T-helper 2 cell treated with Interferon-gamma antibody and Interleukin-4, amounts not matched to agents 5 μg/mL and 100 μg/mL, for 36 hours (primary cell): Measurements from ENCODE around the gene TMEM132D.
"Not testable (repeated sequence)": the region's sequence is repeated elsewhere in the genome, so short reads cannot be mapped to it uniquely, and the experiment has no call there.

Experiments
- DNase-seq: peaks from one replicate; pipeline ENCODE4 v3.0.0; 2021; ENCODE audit warnings: low spot score
- H3K27ac Mint-ChIP-seq: one replicate; pipeline ENCODE4 v1.8.0; 2021; ENCODE audit warnings: mild to moderate bottlenecking, mixed read lengths
- H3K27me3 Mint-ChIP-seq: one replicate; pipeline ENCODE4 v1.8.0; 2021; ENCODE audit warnings: low read depth, mixed read lengths
- H3K36me3 Mint-ChIP-seq: one replicate; pipeline ENCODE4 v1.8.0; 2021; ENCODE audit warnings: low read depth, mixed read lengths
- H3K4me1 Mint-ChIP-seq: one replicate; pipeline ENCODE4 v1.8.0; 2021; ENCODE audit warnings: low read depth, mixed read lengths
- H3K4me3 Mint-ChIP-seq: one replicate; pipeline ENCODE4 v1.8.0; 2022; ENCODE audit warnings: mild to moderate bottlenecking, moderate library complexity, mixed read lengths
- H3K9me3 Mint-ChIP-seq: one replicate; pipeline ENCODE4 v1.8.0; 2021; ENCODE audit warnings: mixed read lengths

The TMEM132D gene

DNA sequence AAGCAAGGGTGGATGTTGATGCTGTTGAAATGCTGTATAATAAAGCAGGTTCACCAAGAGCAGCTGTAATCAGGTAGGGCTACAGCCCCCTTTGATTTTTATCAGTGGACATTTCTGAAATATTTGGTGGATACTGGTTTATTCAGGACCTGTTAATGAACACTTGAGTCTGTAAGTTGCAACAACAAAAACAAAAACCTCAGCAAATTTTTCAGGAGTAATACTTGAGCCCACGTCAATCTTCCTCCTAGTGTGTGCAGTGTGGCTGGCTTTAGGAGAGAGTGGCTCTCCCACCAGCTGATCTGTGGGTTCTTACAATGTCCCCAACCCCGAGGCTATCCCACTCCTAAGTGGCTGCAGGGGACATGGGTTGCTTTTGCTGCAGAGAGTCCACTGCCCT lies 702.8 kb downstream of the TMEM132D start:
- Mint-ChIP-seq H3K4me3 (no peak overlapping the region), H3K27ac (no peak overlapping the region), H3K36me3 (no peaks in the 10 kb centered on the region), H3K4me1 (no peaks in the 10 kb centered on the region), H3K27me3 (no peaks in the 10 kb centered on the region), H3K9me3 (peaks cover 16% of the 10 kb centered on the region)
- DNase-seq: no peak

DNA sequence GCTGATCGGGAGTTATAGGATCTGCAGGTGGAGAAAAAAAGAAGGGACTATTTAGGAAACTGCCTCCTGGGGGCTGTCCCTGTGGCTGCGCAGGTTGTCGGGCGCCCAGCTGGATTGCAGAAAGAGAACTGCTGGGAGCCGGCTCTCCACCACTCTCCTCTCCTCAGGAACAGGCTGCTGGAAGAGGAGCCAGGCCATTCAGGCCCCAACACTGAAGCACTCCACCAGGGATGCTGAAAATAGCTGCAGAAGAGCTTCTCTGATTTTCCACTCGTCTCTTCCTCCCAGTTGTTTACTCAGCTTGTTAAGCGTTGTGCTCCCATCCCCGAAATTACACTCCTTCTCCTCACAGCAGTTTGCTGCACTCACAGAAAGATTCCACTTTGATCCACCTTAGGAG lies 703.2 kb downstream of the TMEM132D start:
- H3K27me3 Mint-ChIP-seq: no peaks in the 10 kb centered on the region
- DNase-seq: no peak
- no peak overlapping the region for H3K4me3 Mint-ChIP-seq
- no peak overlapping the region for H3K27ac Mint-ChIP-seq
- no peaks in the 10 kb centered on the region for H3K36me3 Mint-ChIP-seq
- H3K4me1 Mint-ChIP-seq: no peaks in the 10 kb centered on the region
- H3K9me3 Mint-ChIP-seq: peaks cover 16% of the 10 kb centered on the region

DNA sequence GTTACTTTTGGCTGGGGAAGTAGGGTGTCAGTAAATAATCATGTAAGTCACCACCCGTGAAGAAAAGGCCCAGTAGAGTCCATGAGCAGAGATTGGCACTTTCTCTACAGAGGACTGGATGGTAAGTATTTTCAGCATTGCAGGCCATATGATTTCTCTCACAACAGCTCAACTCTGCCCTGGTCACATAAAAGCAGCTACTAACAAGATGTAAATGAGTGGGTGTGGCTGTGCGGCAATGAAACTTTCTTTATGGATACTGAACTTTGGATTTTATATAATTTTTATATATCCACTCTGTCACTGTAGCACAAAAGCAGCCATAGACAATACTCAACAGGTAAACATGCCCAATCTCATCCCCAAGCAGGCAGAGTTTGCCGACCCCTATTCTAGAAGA lies 706.9 kb downstream of the TMEM132D start:
- peaks cover 33% of the 10 kb centered on the region for H3K9me3 Mint-ChIP-seq
- H3K4me3 Mint-ChIP-seq: no peak overlapping the region
- H3K4me1 Mint-ChIP-seq: no peaks in the 10 kb centered on the region
- H3K36me3 Mint-ChIP-seq: no peaks in the 10 kb centered on the region
- no peaks in the 10 kb centered on the region for H3K27me3 Mint-ChIP-seq
- H3K27ac Mint-ChIP-seq: no peak overlapping the region
- no peak for DNase-seq

- H3K9me3 Mint-ChIP-seq: peaks cover 33% of the 10 kb centered on the region
- DNase-seq: no peak
- H3K27me3 Mint-ChIP-seq: no peaks in the 10 kb centered on the region
- no peak overlapping the region for H3K4me3 Mint-ChIP-seq
- no peaks in the 10 kb centered on the region for H3K4me1 Mint-ChIP-seq
- no peak overlapping the region for H3K27ac Mint-ChIP-seq
- H3K36me3 Mint-ChIP-seq: no peaks in the 10 kb centered on the region
Measured at GRCh38 chr12:129195081-129195480, 708.7 kb downstream of the TMEM132D start.

DNA sequence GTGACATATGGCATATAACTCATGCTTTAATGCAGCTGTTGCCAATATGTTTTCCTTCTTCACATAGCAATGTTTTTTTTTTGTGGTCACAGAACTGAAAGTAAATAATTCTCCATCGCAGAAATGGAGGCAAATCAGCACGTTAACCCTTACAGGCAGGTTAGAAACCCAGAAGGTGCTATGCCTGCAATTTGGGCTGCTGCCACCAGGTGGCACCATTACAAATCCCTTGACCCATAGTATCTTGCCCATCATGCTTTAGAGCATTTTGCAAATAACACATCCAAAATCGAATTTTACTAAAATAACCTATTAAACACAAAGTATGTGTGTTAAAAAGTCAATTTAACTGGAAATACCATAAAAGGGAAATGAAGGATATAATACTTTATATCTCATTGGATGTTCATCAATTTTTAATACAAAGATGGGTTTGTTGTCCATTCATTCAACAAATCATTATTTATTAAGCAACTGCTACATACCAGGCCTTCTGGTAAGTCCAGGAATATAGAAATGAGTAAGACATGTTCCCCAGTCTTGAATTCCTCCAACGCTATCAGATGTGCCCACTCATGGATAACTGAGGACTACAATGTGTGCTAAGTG lies 710.5 kb downstream of the TMEM132D start:
- Mint-ChIP-seq H3K9me3 (peaks cover 32% of the 10 kb centered on the region), H3K27me3 (no peaks in the 10 kb centered on the region), H3K4me1 (no peaks in the 10 kb centered on the region), H3K4me3 (no peak overlapping the region), H3K27ac (no peak overlapping the region), H3K36me3 (no peaks in the 10 kb centered on the region)
- no peak for DNase-seq

DNA sequence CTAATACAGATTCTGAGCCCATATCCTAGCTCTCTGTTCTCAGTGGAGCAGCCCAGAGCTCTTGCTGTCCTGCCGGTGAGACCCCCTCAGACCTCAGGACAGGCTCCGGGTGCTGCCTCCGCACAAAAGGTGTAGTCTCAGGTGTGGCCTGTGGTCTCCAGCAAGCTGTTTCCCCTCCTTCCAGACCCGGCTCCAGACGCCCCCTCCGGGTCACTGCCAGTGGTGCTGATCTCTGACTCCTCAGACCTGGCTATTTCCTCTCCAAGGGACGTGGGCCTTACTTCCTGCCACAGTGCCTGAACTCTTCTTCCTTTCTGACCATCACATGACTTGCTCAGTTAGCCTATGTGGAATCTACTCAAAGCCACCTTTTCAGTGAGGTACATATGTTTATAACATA lies 713.0 kb downstream of the TMEM132D start:
- Mint-ChIP-seq H3K27ac (no peak overlapping the region), H3K4me1 (no peaks in the 10 kb centered on the region), H3K9me3 (peaks cover 24% of the 10 kb centered on the region), H3K27me3 (no peaks in the 10 kb centered on the region), H3K4me3 (no peak overlapping the region), H3K36me3 (no peaks in the 10 kb centered on the region)
- DNase-seq: no peak

DNA sequence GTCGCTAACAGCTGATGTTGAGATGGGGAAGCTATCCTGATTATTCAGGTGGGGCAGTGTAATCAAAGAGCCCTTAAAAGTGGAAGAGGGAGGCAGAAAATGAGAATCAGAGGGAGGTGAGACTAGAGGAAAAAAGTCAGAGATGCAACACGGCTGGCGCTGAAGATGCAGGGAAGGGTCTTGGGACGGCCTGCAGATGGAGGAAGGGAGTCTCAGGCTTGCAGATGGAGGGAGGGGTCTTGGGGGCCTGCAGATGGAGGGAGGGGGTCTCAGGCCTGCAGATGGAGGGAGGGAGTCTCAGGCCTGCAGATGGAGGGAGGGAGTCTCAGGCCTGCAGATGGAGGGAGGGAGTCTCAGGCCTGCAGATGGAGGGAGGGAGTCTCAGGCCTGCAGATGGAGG lies 713.9 kb downstream of the TMEM132D start:
- H3K27me3 Mint-ChIP-seq, H3K4me1 Mint-ChIP-seq, DNase-seq, H3K27ac Mint-ChIP-seq, H3K36me3 Mint-ChIP-seq, H3K4me3 Mint-ChIP-seq: not testable (repeated sequence)
- H3K9me3 Mint-ChIP-seq: peaks cover 23% of the 10 kb centered on the region

DNA sequence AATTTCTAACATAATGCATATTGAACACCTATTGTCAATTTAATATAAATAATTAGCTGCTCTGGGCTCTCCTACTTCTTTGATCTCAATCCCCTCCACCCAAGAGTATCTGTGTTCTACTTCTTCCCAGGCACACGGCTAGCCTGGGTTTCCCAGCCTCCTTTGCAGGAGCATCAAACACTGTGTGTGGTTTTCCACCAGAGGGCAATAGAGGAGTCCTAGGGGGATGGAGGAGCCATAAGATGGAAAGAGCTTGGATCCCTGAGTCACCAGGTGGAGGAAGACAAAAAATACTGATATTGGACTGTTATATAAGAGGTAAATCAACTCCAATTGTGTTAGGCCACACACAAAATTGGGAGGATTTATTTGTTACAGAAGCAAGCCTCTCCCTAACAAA lies 716.9 kb downstream of the TMEM132D start:
- Mint-ChIP-seq H3K27me3 (no peaks in the 10 kb centered on the region), H3K4me1 (no peaks in the 10 kb centered on the region), H3K4me3 (no peak overlapping the region)

GRCh38 chr12:129185855-129186254 lies 718.0 kb downstream of the TMEM132D start:
- Mint-ChIP-seq H3K9me3 (peaks cover 4% of the 10 kb centered on the region), H3K27me3 (no peaks in the 10 kb centered on the region), H3K4me3 (no peak overlapping the region), H3K27ac (no peak overlapping the region), H3K36me3 (no peaks in the 10 kb centered on the region), H3K4me1 (no peaks in the 10 kb centered on the region)
- no peak for DNase-seq

More for the DNA sequence above, 716.9 kb downstream of the TMEM132D start:
- Mint-ChIP-seq H3K36me3 (no peaks in the 10 kb centered on the region), H3K9me3 (no peaks in the 10 kb centered on the region), H3K27ac (no peak overlapping the region)
- no peak for DNase-seq

GRCh38 chr12:129184127-129184928 lies 719.5 kb downstream of the TMEM132D start:
- no peak overlapping the region for H3K27ac Mint-ChIP-seq
- H3K36me3 Mint-ChIP-seq: no peaks in the 10 kb centered on the region
- no peaks in the 10 kb centered on the region for H3K27me3 Mint-ChIP-seq
- H3K4me1 Mint-ChIP-seq: no peaks in the 10 kb centered on the region
- H3K9me3 Mint-ChIP-seq: peaks cover 4% of the 10 kb centered on the region
- H3K4me3 Mint-ChIP-seq: no peak overlapping the region
- no peak for DNase-seq

- no peak overlapping the region for H3K27ac Mint-ChIP-seq
- DNase-seq: no peak
- H3K27me3 Mint-ChIP-seq: no peaks in the 10 kb centered on the region
- no peak overlapping the region for H3K4me3 Mint-ChIP-seq
- peaks cover 12% of the 10 kb centered on the region for H3K9me3 Mint-ChIP-seq
- no peaks in the 10 kb centered on the region for H3K4me1 Mint-ChIP-seq
- no peaks in the 10 kb centered on the region for H3K36me3 Mint-ChIP-seq
Measured at GRCh38 chr12:129179941-129180553, 723.8 kb downstream of the TMEM132D start.

GRCh38 chr12:129169928-129170327 lies 733.9 kb downstream of the TMEM132D start:
- Mint-ChIP-seq H3K9me3 (peaks cover 9% of the 10 kb centered on the region), H3K4me1 (no peaks in the 10 kb centered on the region), H3K4me3 (no peak overlapping the region), H3K27me3 (no peaks in the 10 kb centered on the region), H3K36me3 (no peaks in the 10 kb centered on the region), H3K27ac (no peak overlapping the region)
- no peak for DNase-seq

GRCh38 chr12:129163861-129164260 lies 740.0 kb downstream of the TMEM132D start:
- Mint-ChIP-seq H3K27me3 (no peaks in the 10 kb centered on the region), H3K4me3 (no peak overlapping the region), H3K4me1 (no peaks in the 10 kb centered on the region), H3K27ac (no peak overlapping the region), H3K9me3 (peaks cover 19% of the 10 kb centered on the region), H3K36me3 (no peaks in the 10 kb centered on the region)
- DNase-seq: no peak

GRCh38 chr12:129163461-129163860 lies 740.4 kb downstream of the TMEM132D start:
- Mint-ChIP-seq H3K4me1 (no peaks in the 10 kb centered on the region), H3K36me3 (no peaks in the 10 kb centered on the region), H3K27me3 (no peaks in the 10 kb centered on the region), H3K4me3 (no peak overlapping the region), H3K27ac (no peak overlapping the region), H3K9me3 (peaks cover 19% of the 10 kb centered on the region)
- DNase-seq: no peak
